GM18520 (cell line): ENCODE results near the gene ATP6V1A.
A peak's percentile ranks its signal among the peaks of the same experiment; 100 is the strongest.

Source experiments
- ATAC-seq: cut with Tn5 transposase; IDR thresholded peaks from one replicate; pipeline ENCODE4 v1.9.1; 2021; ENCODE audit not compliant: unreplicated experiment

The ATP6V1A gene

GRCh38 chr3:113746548-113747282 is at the start of gene ATP6V1A:
Gene ATP6V1A, plus strand, starts transcription at chr3:113747035. Its CDS starts 31,719 bp downstream, at chr3:113778754.
- peak; percentile 22 for ATAC-seq

GRCh38 chr3:113697500-113698090 is 49.2 kb upstream of the ATP6V1A start:
- ATAC-seq, result no peak

GRCh38 chr3:113698213-113698742 is 48.6 kb upstream of the ATP6V1A start:
- ATAC-seq, result no peak

GRCh38 chr3:113698956-113699355 is 47.9 kb upstream of the ATP6V1A start:
- ATAC-seq, result no peak

GRCh38 chr3:113707835-113708234 is 39.0 kb upstream of the ATP6V1A start:
- ATAC-seq, result no peak

- no peak for ATAC-seq
Observed at GRCh38 chr3:113712129-113712528, 34.7 kb upstream of the ATP6V1A start.

- ATAC-seq, result no peak
Observed at GRCh38 chr3:113714702-113715101, 32.1 kb upstream of the ATP6V1A start.

GRCh38 chr3:113717308-113717707 is 29.5 kb upstream of the ATP6V1A start:
- ATAC-seq, result no peak

GRCh38 chr3:113717818-113718217 is 29.0 kb upstream of the ATP6V1A start:
- ATAC-seq, result no peak

GRCh38 chr3:113719294-113719693 is 27.5 kb upstream of the ATP6V1A start:
- no peak for ATAC-seq

- no peak for ATAC-seq
Observed at GRCh38 chr3:113719758-113720157, 27.1 kb upstream of the ATP6V1A start.

GRCh38 chr3:113721636-113722035 is 25.2 kb upstream of the ATP6V1A start:
- no peak for ATAC-seq

GRCh38 chr3:113728661-113729060 is 18.2 kb upstream of the ATP6V1A start:
- no peak for ATAC-seq

- no peak for ATAC-seq
Observed at GRCh38 chr3:113730550-113730949, 16.3 kb upstream of the ATP6V1A start.

GRCh38 chr3:113731694-113732093 is 15.1 kb upstream of the ATP6V1A start:
- ATAC-seq, result no peak

- no peak for ATAC-seq
Observed at GRCh38 chr3:113736548-113737089, 10.2 kb upstream of the ATP6V1A start.

GRCh38 chr3:113741086-113741485 is 5.7 kb upstream of the ATP6V1A start:
- no peak for ATAC-seq

GRCh38 chr3:113741620-113742019 is 5.2 kb upstream of the ATP6V1A start:
- ATAC-seq, result no peak

GRCh38 chr3:113743006-113743630 is 3.7 kb upstream of the ATP6V1A start:
- no peak for ATAC-seq

- peak; percentile 58 for ATAC-seq
Observed at GRCh38 chr3:113744941-113745755, 1.7 kb upstream of the ATP6V1A start.
